GM23338 (cell line): ENCODE measurements around the gene LYVE1.

Experiments used
- CREB1 ChIP-seq: fragments of 250-450 bp; sonication (Bioruptor Pico); IDR thresholded peaks from 2 replicates; pipeline ENCODE4 v1.5.0; 2020; ENCODE audit warnings: low read depth, mild to moderate bottlenecking, moderate library complexity
- EZH2 ChIP-seq: fragments of 200-600 bp; sonication (generic); IDR thresholded peaks from one replicate; pipeline ENCODE4 v1.8.0; 2017; ENCODE audit warnings: antibody characterized with exemption, mild to moderate bottlenecking, low read depth; ENCODE audit not compliant: unreplicated experiment
- EZH2phosphoT487 ChIP-seq: fragments of 200-600 bp; sonication (generic); IDR thresholded peaks from one replicate; pipeline ENCODE4 v1.8.1; 2018; ENCODE audit warnings: antibody characterized with exemption; ENCODE audit not compliant: unreplicated experiment
- JUNB ChIP-seq: IDR thresholded peaks from one replicate; pipeline ENCODE4 v1.6.1; 2016; ENCODE audit warnings: antibody characterized with exemption; ENCODE audit not compliant: unreplicated experiment
- NANOG ChIP-seq: IDR thresholded peaks from 2 replicates; pipeline ENCODE4 v1.6.1; 2016; ENCODE audit warnings: antibody characterized with exemption, borderline replicate concordance
- POLR2AphosphoS5 ChIP-seq: IDR thresholded peaks from 2 replicates; pipeline ENCODE4 v1.6.1; 2016; ENCODE audit warnings: antibody characterized with exemption, low read depth
- STAT1 ChIP-seq: IDR thresholded peaks from one replicate; pipeline ENCODE4 v1.6.1; 2016; ENCODE audit warnings: antibody characterized with exemption; ENCODE audit not compliant: unreplicated experiment
- ZNF114 ChIP-seq: fragments of 250-450 bp; sonication (Bioruptor Pico); IDR thresholded peaks from 2 replicates; pipeline ENCODE4 v1.5.0; 2020; ENCODE audit warnings: mild to moderate bottlenecking, moderate library complexity
- TF ChIP-seq, protein P1 (sequence below), 2 experiments: fragments of 200-600 bp in 1 of 2; sonication (generic) in 1 of 2; conservative IDR thresholded peaks; 2 replicates each; pipeline versions ENCODE4 v1.5.1 to v1.6.1; 2016 to 2017; ENCODE audit warnings: antibody characterized with exemption in 2 of 2, low read depth in 2 of 2, mild to moderate bottlenecking in 2 of 2, moderate library complexity in 1 of 2
- TF ChIP-seq, protein P2 (sequence below): fragments of 250-450 bp; sonication (Bioruptor Pico); IDR thresholded peaks from 2 replicates; pipeline ENCODE4 v1.5.0; 2020; ENCODE audit warnings: mild to moderate bottlenecking, moderate library complexity
- TF ChIP-seq, protein P3 (sequence below): IDR thresholded peaks from one replicate; pipeline ENCODE4 v1.6.1; 2018; ENCODE audit warnings: antibody characterized with exemption; ENCODE audit not compliant: unreplicated experiment
- TF ChIP-seq, protein P4 (sequence below): IDR thresholded peaks from 2 replicates; pipeline ENCODE4 v1.6.1; 2016; ENCODE audit warnings: antibody characterized with exemption

DNA sequence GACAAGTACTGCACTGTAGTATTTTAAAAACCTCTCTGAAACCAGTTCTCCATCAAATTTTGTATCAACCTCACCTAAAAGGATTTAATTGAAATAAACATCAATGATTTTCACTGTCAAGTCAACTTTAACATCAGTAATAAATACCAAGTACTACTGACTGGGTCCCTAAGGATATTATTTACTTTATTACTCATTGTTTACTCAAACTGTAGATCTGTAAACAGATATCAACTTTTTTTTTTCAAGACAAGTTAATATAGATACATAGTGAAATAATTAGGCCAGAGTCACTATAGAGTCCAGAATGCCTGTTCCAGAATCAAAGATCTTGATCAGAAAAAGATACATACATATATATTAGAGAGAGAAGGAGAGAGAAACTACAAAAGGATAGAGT is 29.1 kb downstream of the LYVE1 start:
- TF ChIP-seq, protein P1, sequence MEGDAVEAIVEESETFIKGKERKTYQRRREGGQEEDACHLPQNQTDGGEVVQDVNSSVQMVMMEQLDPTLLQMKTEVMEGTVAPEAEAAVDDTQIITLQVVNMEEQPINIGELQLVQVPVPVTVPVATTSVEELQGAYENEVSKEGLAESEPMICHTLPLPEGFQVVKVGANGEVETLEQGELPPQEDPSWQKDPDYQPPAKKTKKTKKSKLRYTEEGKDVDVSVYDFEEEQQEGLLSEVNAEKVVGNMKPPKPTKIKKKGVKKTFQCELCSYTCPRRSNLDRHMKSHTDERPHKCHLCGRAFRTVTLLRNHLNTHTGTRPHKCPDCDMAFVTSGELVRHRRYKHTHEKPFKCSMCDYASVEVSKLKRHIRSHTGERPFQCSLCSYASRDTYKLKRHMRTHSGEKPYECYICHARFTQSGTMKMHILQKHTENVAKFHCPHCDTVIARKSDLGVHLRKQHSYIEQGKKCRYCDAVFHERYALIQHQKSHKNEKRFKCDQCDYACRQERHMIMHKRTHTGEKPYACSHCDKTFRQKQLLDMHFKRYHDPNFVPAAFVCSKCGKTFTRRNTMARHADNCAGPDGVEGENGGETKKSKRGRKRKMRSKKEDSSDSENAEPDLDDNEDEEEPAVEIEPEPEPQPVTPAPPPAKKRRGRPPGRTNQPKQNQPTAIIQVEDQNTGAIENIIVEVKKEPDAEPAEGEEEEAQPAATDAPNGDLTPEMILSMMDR (conservative IDR thresholded peaks at IDR 0.05; ENCODE audit: low read depth in 2 of 2) = no peak
- TF ChIP-seq POLR2AphosphoS5 = no peak
- no peak for TF ChIP-seq CREB1 (CRISPR knock-in tag)
- no peak for TF ChIP-seq EZH2
- TF ChIP-seq, protein P2, sequence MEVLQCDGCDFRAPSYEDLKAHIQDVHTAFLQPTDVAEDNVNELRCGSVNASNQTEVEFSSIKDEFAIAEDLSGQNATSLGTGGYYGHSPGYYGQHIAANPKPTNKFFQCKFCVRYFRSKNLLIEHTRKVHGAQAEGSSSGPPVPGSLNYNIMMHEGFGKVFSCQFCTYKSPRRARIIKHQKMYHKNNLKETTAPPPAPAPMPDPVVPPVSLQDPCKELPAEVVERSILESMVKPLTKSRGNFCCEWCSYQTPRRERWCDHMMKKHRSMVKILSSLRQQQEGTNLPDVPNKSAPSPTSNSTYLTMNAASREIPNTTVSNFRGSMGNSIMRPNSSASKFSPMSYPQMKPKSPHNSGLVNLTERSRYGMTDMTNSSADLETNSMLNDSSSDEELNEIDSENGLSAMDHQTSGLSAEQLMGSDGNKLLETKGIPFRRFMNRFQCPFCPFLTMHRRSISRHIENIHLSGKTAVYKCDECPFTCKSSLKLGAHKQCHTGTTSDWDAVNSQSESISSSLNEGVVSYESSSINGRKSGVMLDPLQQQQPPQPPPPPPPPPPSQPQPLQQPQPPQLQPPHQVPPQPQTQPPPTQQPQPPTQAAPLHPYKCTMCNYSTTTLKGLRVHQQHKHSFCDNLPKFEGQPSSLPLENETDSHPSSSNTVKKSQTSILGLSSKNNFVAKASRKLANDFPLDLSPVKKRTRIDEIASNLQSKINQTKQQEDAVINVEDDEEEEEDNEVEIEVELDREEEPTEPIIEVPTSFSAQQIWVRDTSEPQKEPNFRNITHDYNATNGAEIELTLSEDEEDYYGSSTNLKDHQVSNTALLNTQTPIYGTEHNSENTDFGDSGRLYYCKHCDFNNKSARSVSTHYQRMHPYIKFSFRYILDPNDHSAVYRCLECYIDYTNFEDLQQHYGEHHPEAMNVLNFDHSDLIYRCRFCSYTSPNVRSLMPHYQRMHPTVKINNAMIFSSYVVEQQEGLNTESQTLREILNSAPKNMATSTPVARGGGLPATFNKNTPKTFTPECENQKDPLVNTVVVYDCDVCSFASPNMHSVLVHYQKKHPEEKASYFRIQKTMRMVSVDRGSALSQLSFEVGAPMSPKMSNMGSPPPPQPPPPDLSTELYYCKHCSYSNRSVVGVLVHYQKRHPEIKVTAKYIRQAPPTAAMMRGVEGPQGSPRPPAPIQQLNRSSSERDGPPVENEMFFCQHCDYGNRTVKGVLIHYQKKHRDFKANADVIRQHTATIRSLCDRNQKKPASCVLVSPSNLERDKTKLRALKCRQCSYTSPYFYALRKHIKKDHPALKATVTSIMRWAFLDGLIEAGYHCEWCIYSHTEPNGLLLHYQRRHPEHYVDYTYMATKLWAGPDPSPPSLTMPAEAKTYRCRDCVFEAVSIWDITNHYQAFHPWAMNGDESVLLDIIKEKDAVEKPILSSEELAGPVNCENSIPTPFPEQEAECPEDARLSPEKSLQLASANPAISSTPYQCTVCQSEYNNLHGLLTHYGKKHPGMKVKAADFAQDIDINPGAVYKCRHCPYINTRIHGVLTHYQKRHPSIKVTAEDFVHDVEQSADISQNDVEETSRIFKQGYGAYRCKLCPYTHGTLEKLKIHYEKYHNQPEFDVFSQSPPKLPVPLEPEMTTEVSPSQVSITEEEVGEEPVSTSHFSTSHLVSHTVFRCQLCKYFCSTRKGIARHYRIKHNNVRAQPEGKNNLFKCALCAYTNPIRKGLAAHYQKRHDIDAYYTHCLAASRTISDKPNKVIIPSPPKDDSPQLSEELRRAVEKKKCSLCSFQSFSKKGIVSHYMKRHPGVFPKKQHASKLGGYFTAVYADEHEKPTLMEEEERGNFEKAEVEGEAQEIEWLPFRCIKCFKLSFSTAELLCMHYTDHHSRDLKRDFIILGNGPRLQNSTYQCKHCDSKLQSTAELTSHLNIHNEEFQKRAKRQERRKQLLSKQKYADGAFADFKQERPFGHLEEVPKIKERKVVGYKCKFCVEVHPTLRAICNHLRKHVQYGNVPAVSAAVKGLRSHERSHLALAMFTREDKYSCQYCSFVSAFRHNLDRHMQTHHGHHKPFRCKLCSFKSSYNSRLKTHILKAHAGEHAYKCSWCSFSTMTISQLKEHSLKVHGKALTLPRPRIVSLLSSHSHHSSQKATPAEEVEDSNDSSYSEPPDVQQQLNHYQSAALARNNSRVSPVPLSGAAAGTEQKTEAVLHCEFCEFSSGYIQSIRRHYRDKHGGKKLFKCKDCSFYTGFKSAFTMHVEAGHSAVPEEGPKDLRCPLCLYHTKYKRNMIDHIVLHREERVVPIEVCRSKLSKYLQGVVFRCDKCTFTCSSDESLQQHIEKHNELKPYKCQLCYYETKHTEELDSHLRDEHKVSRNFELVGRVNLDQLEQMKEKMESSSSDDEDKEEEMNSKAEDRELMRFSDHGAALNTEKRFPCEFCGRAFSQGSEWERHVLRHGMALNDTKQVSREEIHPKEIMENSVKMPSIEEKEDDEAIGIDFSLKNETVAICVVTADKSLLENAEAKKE (CRISPR knock-in tag) = no peak
- TF ChIP-seq, protein P3, sequence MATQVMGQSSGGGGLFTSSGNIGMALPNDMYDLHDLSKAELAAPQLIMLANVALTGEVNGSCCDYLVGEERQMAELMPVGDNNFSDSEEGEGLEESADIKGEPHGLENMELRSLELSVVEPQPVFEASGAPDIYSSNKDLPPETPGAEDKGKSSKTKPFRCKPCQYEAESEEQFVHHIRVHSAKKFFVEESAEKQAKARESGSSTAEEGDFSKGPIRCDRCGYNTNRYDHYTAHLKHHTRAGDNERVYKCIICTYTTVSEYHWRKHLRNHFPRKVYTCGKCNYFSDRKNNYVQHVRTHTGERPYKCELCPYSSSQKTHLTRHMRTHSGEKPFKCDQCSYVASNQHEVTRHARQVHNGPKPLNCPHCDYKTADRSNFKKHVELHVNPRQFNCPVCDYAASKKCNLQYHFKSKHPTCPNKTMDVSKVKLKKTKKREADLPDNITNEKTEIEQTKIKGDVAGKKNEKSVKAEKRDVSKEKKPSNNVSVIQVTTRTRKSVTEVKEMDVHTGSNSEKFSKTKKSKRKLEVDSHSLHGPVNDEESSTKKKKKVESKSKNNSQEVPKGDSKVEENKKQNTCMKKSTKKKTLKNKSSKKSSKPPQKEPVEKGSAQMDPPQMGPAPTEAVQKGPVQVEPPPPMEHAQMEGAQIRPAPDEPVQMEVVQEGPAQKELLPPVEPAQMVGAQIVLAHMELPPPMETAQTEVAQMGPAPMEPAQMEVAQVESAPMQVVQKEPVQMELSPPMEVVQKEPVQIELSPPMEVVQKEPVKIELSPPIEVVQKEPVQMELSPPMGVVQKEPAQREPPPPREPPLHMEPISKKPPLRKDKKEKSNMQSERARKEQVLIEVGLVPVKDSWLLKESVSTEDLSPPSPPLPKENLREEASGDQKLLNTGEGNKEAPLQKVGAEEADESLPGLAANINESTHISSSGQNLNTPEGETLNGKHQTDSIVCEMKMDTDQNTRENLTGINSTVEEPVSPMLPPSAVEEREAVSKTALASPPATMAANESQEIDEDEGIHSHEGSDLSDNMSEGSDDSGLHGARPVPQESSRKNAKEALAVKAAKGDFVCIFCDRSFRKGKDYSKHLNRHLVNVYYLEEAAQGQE = no peak
- TF ChIP-seq, protein P4, sequence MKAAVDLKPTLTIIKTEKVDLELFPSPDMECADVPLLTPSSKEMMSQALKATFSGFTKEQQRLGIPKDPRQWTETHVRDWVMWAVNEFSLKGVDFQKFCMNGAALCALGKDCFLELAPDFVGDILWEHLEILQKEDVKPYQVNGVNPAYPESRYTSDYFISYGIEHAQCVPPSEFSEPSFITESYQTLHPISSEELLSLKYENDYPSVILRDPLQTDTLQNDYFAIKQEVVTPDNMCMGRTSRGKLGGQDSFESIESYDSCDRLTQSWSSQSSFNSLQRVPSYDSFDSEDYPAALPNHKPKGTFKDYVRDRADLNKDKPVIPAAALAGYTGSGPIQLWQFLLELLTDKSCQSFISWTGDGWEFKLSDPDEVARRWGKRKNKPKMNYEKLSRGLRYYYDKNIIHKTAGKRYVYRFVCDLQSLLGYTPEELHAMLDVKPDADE = no peak
- TF ChIP-seq ZNF114 (CRISPR knock-in tag) = no peak
- TF ChIP-seq EZH2phosphoT487 = no peak
- no peak for TF ChIP-seq NANOG
- TF ChIP-seq JUNB = no peak
- no peak for TF ChIP-seq STAT1
